Measurements from ENCODE around the gene PARM1. TPM values are rescaled to one million over a fixed set of nuclear protein-coding genes. Genes with fewer than 3 reads are reported as not detected.

PARM1 gene
- total RNA-seq, 1 experiment from 2014 or later: 65.0 TPM

- Histone ChIP-seq H4K20me1 (ENCODE audit: insufficient read depth, low read depth, low read length) (no peaks in the 10 kb centered on the region; the same call in 1 of the 2 replicates), H3K79me2 (ENCODE audit: low read length) (peaks cover 74% of the 10 kb centered on the region), H3K27me3 (ENCODE audit: low read length) (no peaks in the 10 kb centered on the region), H3K4me2 (ENCODE audit: low read depth, low read length, poor library complexity, severe bottlenecking) (no peak overlapping the region), H2AFZ (ENCODE audit: low read length) (no peak overlapping the region), H3K4me1 (ENCODE audit: low read length) (peaks cover 67% of the 10 kb centered on the region), H3K9me3 (ENCODE audit: low read length) (no peaks in the 10 kb centered on the region), H3K27ac (ENCODE audit: low read length) (no peak overlapping the region), H3K36me3 (ENCODE audit: insufficient read depth, low read length) (no peaks in the 10 kb centered on the region; the same call in 1 of the 2 replicates), H3K9me2 (replicated peaks; ENCODE audit: insufficient read depth, low read length) (no peaks in the 10 kb centered on the region), H3K9ac (ENCODE audit: low read length) (no peak overlapping the region), H3K4me3 (ENCODE audit: low read length) (no peak overlapping the region)
- no peak for DNase-seq
Measured at GRCh38 chr4:74997948-74998729, 65.2 kb downstream of the PARM1 start.

- Histone ChIP-seq H3K79me2 (ENCODE audit: low read length) (peaks cover 73% of the 10 kb centered on the region), H3K4me3 (ENCODE audit: low read length) (no peak overlapping the region), H3K9me3 (ENCODE audit: low read length) (no peaks in the 10 kb centered on the region), H4K20me1 (ENCODE audit: insufficient read depth, low read depth, low read length) (no peaks in the 10 kb centered on the region; the same call in 1 of the 2 replicates), H3K9me2 (replicated peaks; ENCODE audit: insufficient read depth, low read length) (no peaks in the 10 kb centered on the region), H3K27ac (ENCODE audit: low read length) (no peak overlapping the region), H3K9ac (ENCODE audit: low read length) (no peak overlapping the region), H3K27me3 (ENCODE audit: low read length) (no peaks in the 10 kb centered on the region), H3K36me3 (ENCODE audit: insufficient read depth, low read length) (no peaks in the 10 kb centered on the region), H2AFZ (ENCODE audit: low read length) (no peak overlapping the region), H3K4me2 (ENCODE audit: low read depth, low read length, poor library complexity, severe bottlenecking) (no peak overlapping the region), H3K4me1 (ENCODE audit: low read length) (peaks cover 84% of the 10 kb centered on the region)
- no peak for DNase-seq
Measured at GRCh38 chr4:74999714-75000309, 66.9 kb downstream of the PARM1 start.

GRCh38 chr4:75001871-75002270, 69.0 kb downstream of the PARM1 start:
- no peaks in the 10 kb centered on the region for H3K9me3 ChIP-seq (ENCODE audit: low read length)
- H3K79me2 ChIP-seq (ENCODE audit: low read length): peaks cover 66% of the 10 kb centered on the region
- no peak overlapping the region for H3K4me3 ChIP-seq (ENCODE audit: low read length)
- H3K36me3 ChIP-seq (ENCODE audit: insufficient read depth, low read length): no peaks in the 10 kb centered on the region
- no peaks in the 10 kb centered on the region for H3K9me2 ChIP-seq (replicated peaks; ENCODE audit: insufficient read depth, low read length)
- peak overlapping the region; percentile 82 for H3K27ac ChIP-seq (ENCODE audit: low read length)
- H2AFZ ChIP-seq (ENCODE audit: low read length): no peak overlapping the region
- no peak for DNase-seq
- H3K27me3 ChIP-seq (ENCODE audit: low read length): no peaks in the 10 kb centered on the region
- H3K4me1 ChIP-seq (ENCODE audit: low read length): peaks cover 82% of the 10 kb centered on the region
- H3K9ac ChIP-seq (ENCODE audit: low read length): no peak overlapping the region
- peak overlapping the region; percentile 50 for H3K4me2 ChIP-seq (ENCODE audit: low read depth, low read length, poor library complexity, severe bottlenecking)
- H4K20me1 ChIP-seq (ENCODE audit: insufficient read depth, low read depth, low read length): no peaks in the 10 kb centered on the region; the same call in 1 of the 2 replicates

DNA sequence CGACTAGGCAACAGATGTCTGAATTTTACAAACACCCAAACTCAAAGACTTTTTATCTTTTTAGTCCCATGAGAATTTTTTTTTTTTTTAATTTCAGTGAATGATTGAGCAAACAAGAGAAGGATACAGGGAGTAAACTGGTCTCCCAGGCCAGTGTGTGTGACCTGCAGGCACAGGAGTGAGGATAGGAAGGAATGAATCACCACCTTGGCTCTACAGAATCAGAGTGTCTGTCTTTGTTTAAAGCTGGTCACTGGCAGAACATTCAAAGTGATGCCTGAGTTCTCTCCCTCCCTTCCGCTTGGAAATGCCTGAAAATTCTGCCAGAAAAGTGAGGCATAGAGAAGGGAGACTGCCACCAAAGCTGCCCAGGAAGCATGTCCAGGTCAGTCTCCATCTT, 69.5 kb downstream of the PARM1 start:
- H3K4me2 ChIP-seq (ENCODE audit: low read depth, low read length, poor library complexity, severe bottlenecking): peak overlapping the region; percentile 50
- peak overlapping the region; percentile 16; the same call in 1 of the 2 replicates for H3K9ac ChIP-seq (ENCODE audit: low read length)
- DNase-seq: no peak
- H4K20me1 ChIP-seq (ENCODE audit: insufficient read depth, low read depth, low read length): no peaks in the 10 kb centered on the region
- no peaks in the 10 kb centered on the region; the same call in 1 of the 2 replicates for H3K9me3 ChIP-seq (ENCODE audit: low read length)
- no peaks in the 10 kb centered on the region for H3K27me3 ChIP-seq (ENCODE audit: low read length)
- peaks cover 64% of the 10 kb centered on the region for H3K79me2 ChIP-seq (ENCODE audit: low read length)
- no peak overlapping the region for H3K4me3 ChIP-seq (ENCODE audit: low read length)
- H3K36me3 ChIP-seq (ENCODE audit: insufficient read depth, low read length): 0 out of 2 replicates have a peak, but pooled peaks cover 3% of the 10 kb centered on the region
- H2AFZ ChIP-seq (ENCODE audit: low read length): no peak overlapping the region
- peaks cover 77% of the 10 kb centered on the region for H3K4me1 ChIP-seq (ENCODE audit: low read length)
- H3K9me2 ChIP-seq (replicated peaks; ENCODE audit: insufficient read depth, low read length): no peaks in the 10 kb centered on the region
- H3K27ac ChIP-seq (ENCODE audit: low read length): peak overlapping the region; percentile 82

DNA sequence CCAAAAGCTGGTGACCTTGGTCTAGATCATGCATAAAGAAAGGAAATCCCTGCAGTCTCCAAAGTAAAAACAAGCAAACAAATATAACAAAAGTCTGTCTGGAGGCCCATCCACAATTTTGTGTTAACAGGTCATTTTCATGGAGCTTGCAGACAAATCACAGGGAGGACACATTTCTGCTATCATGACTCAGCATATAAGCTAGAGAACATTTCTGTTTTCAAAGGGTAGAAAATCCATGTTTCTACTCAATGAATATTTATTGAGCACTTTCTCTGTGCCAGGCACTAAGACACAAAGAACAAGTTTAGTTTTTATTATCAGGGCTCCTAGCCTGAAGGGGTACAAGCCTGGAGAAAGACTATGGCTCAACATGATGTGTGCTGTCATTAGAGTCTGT, 71.1 kb downstream of the PARM1 start:
- Histone ChIP-seq H3K4me2 (ENCODE audit: low read depth, low read length, poor library complexity, severe bottlenecking) (peak overlapping the region; percentile 50), H3K36me3 (ENCODE audit: insufficient read depth, low read length) (peaks cover 9% of the 10 kb centered on the region; the same call in 1 of the 2 replicates), H3K4me1 (ENCODE audit: low read length) (peaks cover 73% of the 10 kb centered on the region), H4K20me1 (ENCODE audit: insufficient read depth, low read depth, low read length) (no peaks in the 10 kb centered on the region), H3K9me2 (replicated peaks; ENCODE audit: insufficient read depth, low read length) (no peaks in the 10 kb centered on the region), H3K9ac (ENCODE audit: low read length) (peak overlapping the region; percentile 14; the same call in 1 of the 2 replicates), H3K9me3 (ENCODE audit: low read length) (peaks cover 6% of the 10 kb centered on the region; the same call in 1 of the 2 replicates), H3K79me2 (ENCODE audit: low read length) (peaks cover 64% of the 10 kb centered on the region), H3K4me3 (ENCODE audit: low read length) (peak overlapping the region; percentile 3; the same call in 1 of the 2 replicates), H2AFZ (ENCODE audit: low read length) (no peak overlapping the region), H3K27me3 (ENCODE audit: low read length) (no peaks in the 10 kb centered on the region), H3K27ac (ENCODE audit: low read length) (peak overlapping the region; percentile 82)
- DNase-seq: peak; percentile 49

GRCh38 chr4:75004755-75005668, 72.1 kb downstream of the PARM1 start:
- DNase-seq: peak; percentile 77
- Histone ChIP-seq H3K4me2 (ENCODE audit: low read depth, low read length, poor library complexity, severe bottlenecking) (peak overlapping the region; percentile 50), H2AFZ (ENCODE audit: low read length) (no peak overlapping the region), H3K4me1 (ENCODE audit: low read length) (peaks cover 69% of the 10 kb centered on the region), H3K27ac (ENCODE audit: low read length) (peak overlapping the region; percentile 82), H3K4me3 (ENCODE audit: low read length) (peak overlapping the region; percentile 18; the same call in 1 of the 2 replicates), H3K9me2 (replicated peaks; ENCODE audit: insufficient read depth, low read length) (no peaks in the 10 kb centered on the region), H3K9ac (ENCODE audit: low read length) (peak overlapping the region; percentile 55), H3K36me3 (ENCODE audit: insufficient read depth, low read length) (peaks cover 12% of the 10 kb centered on the region; the same call in 1 of the 2 replicates), H3K79me2 (ENCODE audit: low read length) (peaks cover 67% of the 10 kb centered on the region), H3K9me3 (ENCODE audit: low read length) (peaks cover 6% of the 10 kb centered on the region; the same call in 1 of the 2 replicates), H3K27me3 (ENCODE audit: low read length) (no peaks in the 10 kb centered on the region), H4K20me1 (ENCODE audit: insufficient read depth, low read depth, low read length) (no peaks in the 10 kb centered on the region)

- peak overlapping the region; percentile 55; the same call in 1 of the 2 replicates for H3K9ac ChIP-seq (ENCODE audit: low read length)
- no peaks in the 10 kb centered on the region for H4K20me1 ChIP-seq (ENCODE audit: insufficient read depth, low read depth, low read length)
- H3K27ac ChIP-seq (ENCODE audit: low read length): peak overlapping the region; percentile 82
- no peaks in the 10 kb centered on the region for H3K27me3 ChIP-seq (ENCODE audit: low read length)
- no peaks in the 10 kb centered on the region for H3K9me2 ChIP-seq (replicated peaks; ENCODE audit: insufficient read depth, low read length)
- no peak overlapping the region for H2AFZ ChIP-seq (ENCODE audit: low read length)
- peaks cover 6% of the 10 kb centered on the region; the same call in 1 of the 2 replicates for H3K9me3 ChIP-seq (ENCODE audit: low read length)
- H3K79me2 ChIP-seq (ENCODE audit: low read length): peaks cover 64% of the 10 kb centered on the region
- H3K36me3 ChIP-seq (ENCODE audit: insufficient read depth, low read length): peaks cover 12% of the 10 kb centered on the region; the same call in 1 of the 2 replicates
- peak overlapping the region; percentile 50 for H3K4me2 ChIP-seq (ENCODE audit: low read depth, low read length, poor library complexity, severe bottlenecking)
- peak overlapping the region; percentile 18; the same call in 1 of the 2 replicates for H3K4me3 ChIP-seq (ENCODE audit: low read length)
- no peak for DNase-seq
- peaks cover 61% of the 10 kb centered on the region for H3K4me1 ChIP-seq (ENCODE audit: low read length)
Measured at GRCh38 chr4:75005727-75006126, 72.8 kb downstream of the PARM1 start.
